Kidney capillary endothelial cell (primary cell): ENCODE data around the gene PKN3.
A peak's percentile ranks its signal among the peaks of the same experiment; 100 is the strongest.

Experiments
- DNase-seq: peaks from one replicate; pipeline ENCODE4 v3.0.0-alpha.2; 2018; ENCODE audit warnings: low spot score

Gene PKN3

DNA sequence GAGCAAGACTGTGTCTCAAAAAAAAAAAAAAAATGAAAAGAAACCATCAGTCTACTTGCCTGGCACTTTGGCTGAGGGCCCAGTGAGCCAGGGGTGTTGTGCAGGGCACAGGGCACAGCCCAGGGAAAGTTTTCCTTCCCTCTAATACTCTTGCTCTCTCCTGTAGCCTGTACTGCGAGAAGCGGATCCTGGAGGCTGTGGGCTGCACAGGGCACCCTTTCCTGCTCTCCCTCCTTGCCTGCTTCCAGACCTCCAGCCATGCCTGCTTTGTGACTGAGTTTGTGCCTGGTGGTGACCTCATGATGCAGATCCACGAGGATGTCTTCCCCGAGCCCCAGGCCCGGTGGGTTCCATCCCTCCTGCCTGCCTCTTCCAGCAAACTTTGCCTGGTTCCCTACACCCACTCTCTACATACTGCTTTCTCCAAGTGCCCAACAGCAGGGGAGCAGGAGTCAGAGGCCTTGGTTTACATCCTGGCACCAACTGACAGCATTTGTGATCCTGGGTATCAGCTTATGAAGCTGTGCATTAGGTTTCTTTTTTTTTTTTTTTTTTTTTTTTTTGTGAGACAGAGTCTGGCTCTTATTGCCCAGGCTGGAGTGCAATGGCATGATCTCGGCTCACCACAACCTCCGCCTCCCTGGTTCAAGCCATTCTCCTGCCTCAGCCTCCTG, 14.4 kb downstream of the PKN3 start:
- DNase-seq: no peak

- DNase-seq: no peak
Observed at GRCh38 chr9:128718047-128718446, 15.7 kb downstream of the PKN3 start.

DNA sequence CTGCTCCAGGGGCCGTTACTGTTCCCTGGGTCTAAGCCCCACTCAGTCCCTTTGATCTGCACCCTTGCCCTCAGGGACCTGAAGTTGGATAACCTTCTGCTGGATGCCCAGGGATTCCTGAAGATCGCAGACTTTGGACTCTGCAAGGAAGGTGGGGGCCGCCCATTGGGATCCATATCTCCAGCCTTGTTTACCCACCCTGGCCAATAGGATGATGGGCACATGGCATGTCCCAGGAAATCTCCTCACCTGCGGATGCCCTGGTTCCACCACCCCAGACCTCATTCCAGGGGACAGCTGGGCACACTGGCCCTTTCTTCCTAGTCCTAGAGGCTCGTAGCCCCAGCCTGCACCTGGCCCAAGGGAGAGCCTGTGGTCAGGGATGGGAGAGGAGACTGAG, 16.2 kb downstream of the PKN3 start:
- DNase-seq: no peak

- DNase-seq: no peak
Observed at GRCh38 chr9:128719919-128720605, 17.8 kb downstream of the PKN3 start.

- DNase-seq: no peak
Observed at GRCh38 chr9:128720841-128721486, 18.7 kb downstream of the PKN3 start.

- no peak for DNase-seq
Observed at GRCh38 chr9:128721487-128722010, 19.2 kb downstream of the PKN3 start.

- no peak for DNase-seq
Observed at GRCh38 chr9:128722380-128723351, 20.4 kb downstream of the PKN3 start.

- no peak for DNase-seq
Observed at GRCh38 chr9:128723352-128723865, 21.1 kb downstream of the PKN3 start.

- peak; percentile 92 for DNase-seq
Observed at GRCh38 chr9:128723866-128724743, 21.8 kb downstream of the PKN3 start, which contains the start of gene ZDHHC12. TSS of gene ZDHHC12 (minus strand) at chr9:128724127. CDS start at chr9:128724093, 34 bp downstream.

DNA sequence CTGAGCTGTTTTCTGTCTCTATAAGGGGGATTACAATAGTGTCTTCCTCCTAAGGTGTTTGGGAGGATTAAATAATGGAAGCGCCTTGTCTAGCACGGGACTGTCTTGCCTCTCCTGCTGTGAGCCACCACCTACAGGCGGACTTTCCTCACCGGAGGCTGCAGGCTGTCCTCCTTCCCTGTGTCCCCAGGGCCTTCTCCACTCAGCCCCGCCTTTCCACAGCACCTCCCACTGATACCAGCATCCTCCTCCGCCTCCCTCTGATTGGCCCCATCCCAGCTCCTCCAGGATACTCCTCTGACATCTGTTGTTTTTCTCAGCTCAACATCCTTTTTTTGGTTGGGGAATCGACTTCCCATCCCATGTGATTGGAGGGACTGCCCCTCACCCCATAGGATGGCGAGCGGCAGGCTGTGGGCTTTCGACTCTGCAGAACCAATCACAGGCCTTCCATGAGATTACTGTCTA, 22.5 kb downstream of the PKN3 start:
- DNase-seq: peak; percentile 52

DNA sequence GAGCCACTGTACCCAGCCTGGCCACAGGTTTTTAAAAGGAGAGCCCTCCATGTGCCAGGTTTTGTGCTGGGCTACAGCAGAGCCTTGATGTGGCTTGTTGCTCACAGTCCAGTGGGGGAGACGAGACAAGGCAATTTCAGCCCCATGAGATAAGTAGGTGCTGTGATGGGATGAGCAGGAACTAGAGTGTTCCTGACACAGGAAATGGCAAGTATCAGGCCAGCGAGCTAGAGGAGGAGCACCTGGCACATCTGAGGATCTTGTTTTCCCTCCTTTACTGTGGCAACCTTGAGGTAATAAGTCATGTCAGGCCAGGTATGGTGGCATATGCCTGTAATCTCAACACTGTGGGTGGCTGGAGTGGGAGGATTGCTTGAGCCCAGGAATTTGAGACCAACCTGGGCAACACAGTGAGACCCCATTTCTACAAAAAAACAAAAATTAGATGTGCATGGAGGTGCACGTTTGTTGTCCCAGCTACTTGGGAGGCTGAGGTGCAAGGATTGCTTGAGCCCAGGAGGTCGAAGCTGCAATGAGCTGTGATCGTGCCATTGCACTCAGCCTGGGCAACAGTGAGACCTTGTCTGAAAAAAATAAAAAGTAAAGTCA, 25.4 kb downstream of the PKN3 start:
- DNase-seq: no peak

DNA sequence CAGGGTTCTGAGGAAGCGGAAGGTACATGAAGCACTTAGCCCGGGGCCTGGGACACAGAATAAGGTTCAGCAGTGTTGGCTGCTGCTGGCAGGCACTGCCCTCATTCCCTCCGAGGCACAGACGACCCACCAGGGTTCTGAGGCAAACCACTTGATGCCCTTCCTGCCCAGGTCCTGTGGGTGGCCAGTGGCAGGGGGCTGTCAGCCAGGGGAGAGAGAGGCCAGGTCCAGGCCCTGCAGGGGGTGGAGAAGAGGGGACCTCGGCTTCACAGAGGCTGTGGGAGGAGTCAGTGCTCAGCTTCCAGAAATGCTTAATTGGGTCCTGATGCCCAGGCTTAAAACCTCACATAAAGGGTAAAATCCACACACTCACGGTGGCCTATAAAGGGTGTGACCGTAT, 26.0 kb downstream of the PKN3 start:
- no peak for DNase-seq

GRCh38 chr9:128729302-128729701, 27.0 kb downstream of the PKN3 start:
- DNase-seq: no peak

- no peak for DNase-seq
Observed at GRCh38 chr9:128729766-128730517, 27.6 kb downstream of the PKN3 start.

- no peak for DNase-seq
Observed at GRCh38 chr9:128731093-128731492, 28.8 kb downstream of the PKN3 start.

- no peak for DNase-seq
Observed at GRCh38 chr9:128731691-128732090, 29.4 kb downstream of the PKN3 start.

DNA sequence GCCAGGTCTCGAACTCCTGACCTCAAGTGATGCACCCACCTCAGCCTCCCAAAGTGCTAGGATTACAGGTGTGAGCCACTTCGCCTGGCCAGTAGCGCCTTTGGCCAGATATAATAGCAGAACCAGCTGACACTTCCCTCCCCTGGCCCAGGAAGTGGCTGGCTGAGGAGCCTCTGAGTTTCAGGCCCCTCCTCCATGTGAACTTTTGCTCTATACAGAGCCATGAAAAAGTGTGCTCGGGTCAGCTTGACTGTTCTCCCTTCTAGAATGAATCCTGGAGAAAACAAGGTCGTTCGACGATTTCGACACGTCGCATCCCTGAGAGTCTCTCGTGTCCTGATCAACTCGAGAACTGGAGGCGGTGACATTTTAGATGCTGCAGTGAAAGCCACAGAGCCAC, 30.3 kb downstream of the PKN3 start:
- no peak for DNase-seq

- peak; percentile 86 for DNase-seq
Observed at GRCh38 chr9:128733256-128733655, 31.0 kb downstream of the PKN3 start.

GRCh38 chr9:128735373-128735772, 33.1 kb downstream of the PKN3 start:
- no peak for DNase-seq
